HepG2 (cell line): ENCODE data around the gene ROS1. TPM values are rescaled to one million over a fixed set of nuclear protein-coding genes. Genes with fewer than 3 reads are reported as not detected.
"Not testable (repeated sequence)": the region's sequence is repeated elsewhere in the genome, so short reads cannot be mapped to it uniquely, and the experiment has no call there.

Source experiments
- ATAC-seq: fragments of 200-7000 bp; cut with Tn5 transposase; 3 replicates; pipeline ENCODE4 v1.9.1; 2020; ENCODE audit warnings: mild to moderate bottlenecking, moderate library complexity
- BruUV-seq: library from RNA; stranded (reverse); fragments of 400-500 nt; replicated peaks from 2 replicates; lab custom pipeline; 2021; lab: Mats Ljungman, UMichigan
- CTCF ChIA-PET: fragments of 300-600 bp; formaldehyde crosslinking; extraction: SDS; loops from one replicate; lab custom pipeline; 2021; ENCODE audit warnings: low total read pairs, inconsistent platforms, low intra/inter-chr PET ratio; lab: Yijun Ruan, JAX
- POLR2A ChIA-PET: fragments of 350-600 bp; sonication (Branson Sonifier 250); formaldehyde crosslinking; loops from one replicate; lab custom pipeline; 2020; ENCODE audit warnings: antibody characterized with exemption, inconsistent platforms; lab: Yijun Ruan, JAX
- DNase-seq: peaks from one replicate; pipeline ENCODE4 v3.0.0-alpha.2; 2015; ENCODE audit warnings: low spot score
- FAIRE-seq: peaks from 3 replicates; lab custom pipeline; 2011; peaks lifted over from hg19 to GRCh38; lab: Jason Lieb, UNC
- H2AFZ ChIP-seq: one replicate; pipeline ENCODE4 v1.6.1; 2011; ENCODE audit warnings: low read length, inconsistent platforms
- H3K27ac ChIP-seq: fragments of 300-600 bp; 3 replicates; pipeline ENCODE4 v1.8.0; 2011; ENCODE audit warnings: mixed run types, mild to moderate bottlenecking, mixed read lengths, low read length, inconsistent platforms; ENCODE audit not compliant: insufficient read depth; ENCODE audit errors: extremely low read length
- H3K27me3 ChIP-seq, 2 experiments: fragments of 200-600 bp in 1 of 2; 2 replicates in 1 of 2; 3 replicates in 1 of 2; pipeline versions ENCODE4 v1.6.0 to v1.8.0; 2011; ENCODE audit warnings: low read length in 2 of 2, mild to moderate bottlenecking in 2 of 2, moderate library complexity in 2 of 2, inconsistent platforms in 1 of 2; ENCODE audit not compliant: insufficient read depth in 2 of 2, control insufficient read depth in 1 of 2
- H3K36me3 ChIP-seq, 2 experiments: fragments of 200-600 bp in 1 of 2; replicated peaks in 1 of 2; 2 replicates in 1 of 2; 3 replicates in 1 of 2; pipeline versions ENCODE4 v1.5.1 to v1.8.0; 2011; ENCODE audit warnings: low read length in 2 of 2, inconsistent platforms in 1 of 2; ENCODE audit not compliant: insufficient read depth in 2 of 2, control insufficient read depth in 1 of 2
- H3K4me1 ChIP-seq: 2 replicates; pipeline ENCODE4 v1.5.1; 2012; ENCODE audit warnings: low read length, inconsistent platforms; ENCODE audit not compliant: insufficient read depth
- H3K4me2 ChIP-seq: 2 replicates; pipeline ENCODE4 v1.6.0; 2011; ENCODE audit warnings: low read depth, low read length, inconsistent platforms
- H3K4me3 ChIP-seq, 3 experiments: fragments of 200-600 bp in 1 of 3; sonication (generic), shearing (Covaris generic) in 1 of 3; replicated peaks in 1 of 3; 2 replicates each; pipeline ENCODE4 v1.5.1; 2011 to 2016; ENCODE audit warnings: low read length in 3 of 3, inconsistent platforms in 2 of 3, low read depth in 2 of 3, mild to moderate bottlenecking in 2 of 3, control low read depth in 1 of 3, mixed read lengths in 1 of 3; ENCODE audit not compliant: insufficient read depth in 1 of 3
- H3K79me2 ChIP-seq: one replicate; pipeline ENCODE4 v1.6.1; 2011; ENCODE audit warnings: low read length, inconsistent platforms; ENCODE audit not compliant: insufficient read depth
- H3K9ac ChIP-seq: 2 replicates; pipeline ENCODE4 v1.6.0; 2011; ENCODE audit warnings: mild to moderate bottlenecking, low read depth, low read length, inconsistent platforms; ENCODE audit not compliant: insufficient read depth
- H3K9me3 ChIP-seq: 2 replicates; pipeline ENCODE4 v1.5.1; 2012; ENCODE audit warnings: mild to moderate bottlenecking, low read length
- H4K20me1 ChIP-seq: 2 replicates; pipeline ENCODE4 v1.6.0; 2011; ENCODE audit warnings: inconsistent platforms, mild to moderate bottlenecking, low read length, moderate library complexity; ENCODE audit not compliant: insufficient read depth
- ATF1 ChIP-seq: IDR thresholded peaks from 2 replicates; pipeline ENCODE4 v1.6.1; 2016; ENCODE audit warnings: mild to moderate bottlenecking, control low read depth
- KDM3A ChIP-seq: IDR thresholded peaks from 2 replicates; pipeline ENCODE4 v1.6.1; 2018; ENCODE audit warnings: low read depth, missing compliant biosample characterization
- KLF16 ChIP-seq, 2 experiments: sonication (generic) in 1 of 2; formaldehyde crosslinking in 1 of 2; IDR thresholded peaks; 2 replicates each; pipeline versions ENCODE4 v1.6.1 to v1.8.0; 2016 to 2023; ENCODE audit warnings: missing genetic modification reagents in 2 of 2, missing compliant biosample characterization in 1 of 2
- MXD4 ChIP-seq: IDR thresholded peaks from 2 replicates; pipeline ENCODE4 v1.6.1; 2016; ENCODE audit warnings: mild to moderate bottlenecking, missing biosample characterization, missing genetic modification reagents
- PHF5A ChIP-seq: IDR thresholded peaks from one replicate; pipeline ENCODE4 v1.6.1; 2018; ENCODE audit warnings: low read depth, missing genetic modification reagents; ENCODE audit not compliant: unreplicated experiment
- SALL1 ChIP-seq: sonication (generic); formaldehyde crosslinking; IDR thresholded peaks from 2 replicates; pipeline ENCODE4 v1.8.0; 2022; ENCODE audit warnings: mild to moderate bottlenecking, missing genetic modification reagents
- SCMH1 ChIP-seq: sonication (generic); formaldehyde crosslinking; IDR thresholded peaks from 2 replicates; pipeline ENCODE4 v1.9.0; 2021; ENCODE audit warnings: missing genetic modification reagents, mild to moderate bottlenecking, borderline replicate concordance
- ZHX2 ChIP-seq, 2 experiments: sonication (generic) in 1 of 2; formaldehyde crosslinking in 1 of 2; IDR thresholded peaks; 2 replicates each; pipeline versions ENCODE4 v1.6.1 to v1.9.0; 2014 to 2022; ENCODE audit warnings: antibody characterized with exemption in 1 of 2, borderline replicate concordance in 1 of 2, inconsistent platforms in 1 of 2, low read depth in 1 of 2, missing genetic modification reagents in 1 of 2
- ZNF235 ChIP-seq: sonication (generic); formaldehyde crosslinking; IDR thresholded peaks from 2 replicates; pipeline ENCODE4 v1.8.1; 2023; ENCODE audit warnings: mild to moderate bottlenecking, missing genetic modification reagents, borderline replicate concordance
- ZNF792 ChIP-seq: IDR thresholded peaks from 2 replicates; pipeline ENCODE4 v1.6.1; 2016
- WGBS: methylation state at CpG from one replicate; pipeline ENCODE4 v1.1.6; 2017; ENCODE audit warnings: low lambda C conversion rate; 5-methylcytosine and 5-hydroxymethylcytosine counted together
- in situ Hi-C: cut with HindIII; loops from 2 replicates; pipeline ENCODE4 v1.10.0; 2017; ENCODE audit warnings: low pct_unique_long_range_greater_than_20kb; ENCODE audit not compliant: extremely low pct_ligation_motif_present
- intact Hi-C: fragments of 100-400 bp; cut with micrococcal nuclease; formaldehyde crosslinking; loops from one replicate; pipeline ENCODE4 v1.10.0; 2022; ENCODE audit not compliant: unreplicated experiment
- polyA plus RNA-seq, 8 experiments: library from polyadenylated mRNA; depleted of rRNA in 3 of 8; stranded (reverse) in 7 of 8; unstranded in 1 of 8; fragments of >200 nt; fragmentation: Illumina TruSeq in 4 of 8; extraction: Trizol in 4 of 8; gene quantifications; 2 replicates each; pipeline versions ENCODE4 v1.2.1 to v1.2.3, GENCODE V29; 2011 to 2016; ENCODE audit warnings: low read depth in 4 of 8, missing spikeins in 1 of 8, mixed read lengths in 1 of 8; ENCODE audit not compliant: insufficient read depth in 1 of 8
- total RNA-seq, 5 experiments: library from RNA; depleted of rRNA; stranded (reverse); fragments of >200 nt; fragmentation: Illumina TruSeq; extraction: Trizol; gene quantifications; 2 replicates each; pipeline ENCODE4 v1.2.3, GENCODE V29; 2016; ENCODE audit warnings: low read depth in 1 of 5

ROS1 gene
- total and polyA plus RNA-seq, 2 of the 13 experiments (the other 11 are each of a cell fraction or from before 2014, with no cell fraction given), result not detected

- CTCF ChIA-PET, ATAC-seq, H3K4me3 ChIP-seq, H3K27me3 ChIP-seq, H3K79me2 ChIP-seq, H4K20me1 ChIP-seq, in situ Hi-C loops, FAIRE-seq, H3K9ac ChIP-seq, H3K36me3 ChIP-seq, H2AFZ ChIP-seq, POLR2A ChIA-PET, DNase-seq, BruUV-seq: not testable (repeated sequence)
- H3K4me1 ChIP-seq, result peaks cover 21% of the 10 kb centered on the region
- H3K9me3 ChIP-seq, result peaks cover 14% of the 10 kb centered on the region; the same call in 1 of the 2 replicates
- intact Hi-C loops, result loop anchor here (5.0 to 10.0 kb wide), 2 partner anchors 35 to 392 kb away; no protein-coding TSS in a partner anchor
- 70% methylated on average over 8 of the region's 8 CpGs for WGBS
- peak in 1 of 2 experiments; percentile 13; a peak in 1 of 4 replicates for TF ChIP-seq KLF16 (CRISPR knock-in tag; IDR thresholded peaks at IDR 0.05)
- TF ChIP-seq SALL1 (CRISPR knock-in tag), result 0 out of 2 replicates have a peak, but pooled peaks have one; percentile 6
- 0 out of 2 replicates have a peak, but pooled peaks have one; percentile 1 for TF ChIP-seq ZNF792 (CRISPR knock-in tag)
- peak; percentile 4 for TF ChIP-seq PHF5A (CRISPR knock-in tag)
- H3K27ac ChIP-seq, result peak overlapping the region; percentile 32
- H3K4me2 ChIP-seq, result peak overlapping the region; percentile 28
Observed at GRCh38 chr6:117442313-117442712, 16.6 kb upstream of the ROS1 start.

GRCh38 chr6:117441824-117442264, 16.1 kb upstream of the ROS1 start:
- 3% methylated on average over 2 of the region's 2 CpGs for WGBS
- Histone ChIP-seq H4K20me1 (no peaks in the 10 kb centered on the region), H3K36me3 (no peaks in the 10 kb centered on the region), H3K4me1 (peaks cover 21% of the 10 kb centered on the region), H3K4me2 (peak overlapping the region; percentile 28), H3K27ac (peak overlapping the region; percentile 32), H3K4me3 (no peak overlapping the region), H3K79me2 (no peaks in the 10 kb centered on the region), H3K27me3 (no peaks in the 10 kb centered on the region), H2AFZ (no peak overlapping the region), H3K9ac (no peak overlapping the region), H3K9me3 (peaks cover 14% of the 10 kb centered on the region; the same call in 1 of the 2 replicates)
- ChIA-PET CTCF (no interaction called here), POLR2A (no interaction called here)
- FAIRE-seq (peak; percentile 87), ATAC-seq (peak; percentile 99), DNase-seq (peak; percentile 97)
- no TSS peak for BruUV-seq
- intact Hi-C loops, result loop anchor here (5.0 to 10.0 kb wide), 2 partner anchors 35 to 393 kb away; no protein-coding TSS in a partner anchor
- in situ Hi-C loops, result no loop called here
- TF ChIP-seq MXD4 (CRISPR knock-in tag) (0 out of 2 replicates have a peak, but pooled peaks have one; percentile 36), ZNF235 (CRISPR knock-in tag) (no peak), KDM3A (CRISPR knock-in tag) (peak; percentile 51; the same call in 1 of the 2 replicates), SCMH1 (CRISPR knock-in tag) (no peak), ZHX2 (IDR thresholded peaks at IDR 0.05; ENCODE audit: low read depth) (0 out of 2 replicates have a peak, but pooled peaks have one; percentile 21), ZHX2 (CRISPR knock-in tag; IDR thresholded peaks at IDR 0.05; ENCODE audit: borderline replicate concordance) (no peak), ATF1 (CRISPR knock-in tag) (peak; percentile 68)
